Measurements from ENCODE around the gene ABCC2. TPM values are rescaled to one million over a fixed set of nuclear protein-coding genes. Genes with fewer than 3 reads are reported as not detected.
A peak's percentile ranks its signal among the peaks of the same experiment; 100 is the strongest.
"Not testable (repeated sequence)": the region's sequence is repeated elsewhere in the genome, so short reads cannot be mapped to it uniquely, and the experiment has no call there.

ABCC2 gene
- total RNA-seq, 1 donor from 2014 or later = 1.9 TPM

DNA sequence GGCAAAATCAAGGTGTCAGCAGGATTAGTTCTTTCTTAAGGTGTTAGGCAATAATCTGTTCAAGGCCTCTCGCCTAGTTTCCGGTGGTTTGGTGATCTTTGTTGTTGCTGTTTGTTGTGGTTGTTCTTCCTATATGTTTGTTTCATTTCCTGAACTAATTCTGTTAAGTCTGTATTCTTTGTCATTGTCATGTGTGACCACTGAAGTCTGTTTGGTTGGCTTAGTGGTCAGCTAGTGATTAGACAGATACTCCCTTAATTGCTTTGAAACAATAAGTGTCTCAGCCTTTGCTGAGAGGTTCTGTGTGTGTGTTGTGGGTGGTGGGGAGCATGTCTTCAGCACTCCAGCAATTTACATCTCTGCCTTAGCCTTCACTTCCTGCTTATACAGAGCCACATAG lies 46.0 kb downstream of the ABCC2 start:
- DNase-seq = no peak
- H3K36me3 ChIP-seq = no peaks in the 10 kb centered on the region
- TF ChIP-seq, protein P1, sequence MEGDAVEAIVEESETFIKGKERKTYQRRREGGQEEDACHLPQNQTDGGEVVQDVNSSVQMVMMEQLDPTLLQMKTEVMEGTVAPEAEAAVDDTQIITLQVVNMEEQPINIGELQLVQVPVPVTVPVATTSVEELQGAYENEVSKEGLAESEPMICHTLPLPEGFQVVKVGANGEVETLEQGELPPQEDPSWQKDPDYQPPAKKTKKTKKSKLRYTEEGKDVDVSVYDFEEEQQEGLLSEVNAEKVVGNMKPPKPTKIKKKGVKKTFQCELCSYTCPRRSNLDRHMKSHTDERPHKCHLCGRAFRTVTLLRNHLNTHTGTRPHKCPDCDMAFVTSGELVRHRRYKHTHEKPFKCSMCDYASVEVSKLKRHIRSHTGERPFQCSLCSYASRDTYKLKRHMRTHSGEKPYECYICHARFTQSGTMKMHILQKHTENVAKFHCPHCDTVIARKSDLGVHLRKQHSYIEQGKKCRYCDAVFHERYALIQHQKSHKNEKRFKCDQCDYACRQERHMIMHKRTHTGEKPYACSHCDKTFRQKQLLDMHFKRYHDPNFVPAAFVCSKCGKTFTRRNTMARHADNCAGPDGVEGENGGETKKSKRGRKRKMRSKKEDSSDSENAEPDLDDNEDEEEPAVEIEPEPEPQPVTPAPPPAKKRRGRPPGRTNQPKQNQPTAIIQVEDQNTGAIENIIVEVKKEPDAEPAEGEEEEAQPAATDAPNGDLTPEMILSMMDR (IDR thresholded peaks at IDR 0.05) = no peak
- ATAC-seq = no peak
- H3K27ac ChIP-seq = no peak overlapping the region
- H3K9me3 ChIP-seq = no peaks in the 10 kb centered on the region
- intact Hi-C loops (cut with DNase I) = no loop called here
- H3K27me3 ChIP-seq (ENCODE audit: low read depth) = no peaks in the 10 kb centered on the region
- H3K4me3 ChIP-seq = no peak overlapping the region
- H3K4me1 ChIP-seq = no peaks in the 10 kb centered on the region

DNA sequence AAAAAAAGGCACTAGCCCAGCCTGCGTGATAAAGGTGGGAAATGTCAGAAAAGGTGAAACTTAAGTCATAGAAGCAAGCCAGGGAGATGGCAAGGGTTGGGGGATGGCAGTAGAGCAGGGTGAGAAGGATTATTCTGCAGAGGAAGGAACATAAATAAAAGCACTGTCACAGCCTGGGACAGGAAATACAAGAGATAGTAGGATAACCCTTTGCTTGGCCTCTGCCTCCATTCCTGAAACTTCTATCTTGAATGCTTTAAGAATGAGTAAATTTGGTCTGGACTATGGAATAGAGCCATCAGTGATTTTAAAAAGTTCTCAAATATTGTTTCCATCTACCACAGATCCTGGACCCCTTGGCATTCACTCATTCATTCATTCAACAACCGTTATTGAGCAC lies 50.0 kb downstream of the ABCC2 start:
- intact Hi-C loops (cut with DNase I) = no loop called here
- TF ChIP-seq, protein P1 (IDR thresholded peaks at IDR 0.05) = no peak
- no peak for DNase-seq

DNA sequence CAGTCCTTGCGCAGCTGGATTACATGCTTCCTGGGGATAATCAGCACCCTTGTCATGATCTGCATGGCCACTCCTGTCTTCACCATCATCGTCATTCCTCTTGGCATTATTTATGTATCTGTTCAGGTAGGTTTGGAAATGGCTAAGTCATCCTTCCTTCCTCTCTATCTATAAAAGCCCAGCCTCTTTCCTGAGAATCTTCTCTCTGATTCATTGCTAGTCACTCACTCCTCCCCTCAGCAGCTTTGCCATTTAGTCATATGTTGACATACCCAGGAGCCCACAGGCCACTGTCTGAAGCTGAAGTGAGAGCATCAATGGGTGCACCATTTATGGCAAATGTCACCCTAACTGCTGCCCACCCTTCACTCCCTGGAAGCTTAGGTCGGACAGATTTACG lies 52.0 kb downstream of the ABCC2 start:
- TF ChIP-seq, protein P1 (IDR thresholded peaks at IDR 0.05) = no peak
- intact Hi-C loops (cut with DNase I) = no loop called here
- no peaks in the 10 kb centered on the region for H3K4me1 ChIP-seq
- ATAC-seq = no peak
- H3K9me3 ChIP-seq = no peaks in the 10 kb centered on the region
- DNase-seq = no peak
- H3K27ac ChIP-seq = no peak overlapping the region
- H3K27me3 ChIP-seq (ENCODE audit: low read depth) = no peaks in the 10 kb centered on the region
- H3K36me3 ChIP-seq = no peaks in the 10 kb centered on the region
- H3K4me3 ChIP-seq = no peak overlapping the region

More for the DNA sequence above, 50.0 kb downstream of the ABCC2 start:
- H3K9me3 ChIP-seq = no peaks in the 10 kb centered on the region
- H3K27ac ChIP-seq = no peak overlapping the region
- H3K4me1 ChIP-seq = no peaks in the 10 kb centered on the region
- H3K36me3 ChIP-seq = no peaks in the 10 kb centered on the region
- H3K27me3 ChIP-seq (ENCODE audit: low read depth) = no peaks in the 10 kb centered on the region
- no peak for ATAC-seq
- H3K4me3 ChIP-seq = no peak overlapping the region

DNA sequence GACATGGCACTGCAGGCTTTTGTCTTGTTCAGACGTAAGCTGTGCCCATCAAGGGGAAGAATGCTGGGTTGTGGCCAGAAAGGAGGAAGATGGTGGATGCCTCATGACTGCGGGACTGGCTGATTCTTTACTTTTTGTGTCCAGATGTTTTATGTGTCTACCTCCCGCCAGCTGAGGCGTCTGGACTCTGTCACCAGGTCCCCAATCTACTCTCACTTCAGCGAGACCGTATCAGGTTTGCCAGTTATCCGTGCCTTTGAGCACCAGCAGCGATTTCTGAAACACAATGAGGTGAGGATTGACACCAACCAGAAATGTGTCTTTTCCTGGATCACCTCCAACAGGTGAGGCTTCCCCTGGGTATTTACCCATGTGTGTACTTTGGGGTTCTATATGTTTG lies 53.5 kb downstream of the ABCC2 start:
- Histone ChIP-seq H3K4me3 (no peak overlapping the region), H3K9me3 (no peaks in the 10 kb centered on the region), H3K27ac (no peak overlapping the region), H3K27me3 (ENCODE audit: low read depth) (no peaks in the 10 kb centered on the region), H3K4me1 (no peaks in the 10 kb centered on the region), H3K36me3 (no peaks in the 10 kb centered on the region)
- TF ChIP-seq, protein P1 (IDR thresholded peaks at IDR 0.05) = no peak
- ATAC-seq (peak in 1 of 2 donors; percentile 9), DNase-seq (no peak)
- intact Hi-C loops (cut with DNase I) = no loop called here

DNA sequence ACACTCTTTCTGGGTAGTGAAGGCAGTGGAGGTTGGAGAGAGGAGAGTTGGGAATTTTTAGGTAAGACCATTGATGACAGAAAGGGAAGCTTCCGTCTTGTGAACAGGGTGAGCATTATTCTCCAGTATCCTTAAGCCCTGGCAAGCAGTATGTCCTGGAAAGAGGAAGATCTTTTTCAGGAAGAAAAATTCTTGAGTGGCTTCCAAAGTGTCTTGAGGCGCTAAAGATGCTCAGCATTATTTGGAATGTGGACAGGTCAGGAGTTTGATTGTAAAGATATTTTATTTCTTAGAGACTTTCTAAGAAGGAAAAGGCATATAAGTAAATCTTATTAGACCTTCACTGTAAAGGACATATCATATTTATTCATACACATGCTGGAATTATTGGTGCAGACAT lies 54.3 kb downstream of the ABCC2 start:
- intact Hi-C loops (cut with DNase I) = no loop called here
- H3K27me3 ChIP-seq (ENCODE audit: low read depth) = no peaks in the 10 kb centered on the region
- no peak for DNase-seq
- no peak for ATAC-seq
- H3K9me3 ChIP-seq = no peaks in the 10 kb centered on the region
- H3K36me3 ChIP-seq = no peaks in the 10 kb centered on the region
- no peaks in the 10 kb centered on the region for H3K4me1 ChIP-seq
- H3K27ac ChIP-seq = no peak overlapping the region
- no peak overlapping the region for H3K4me3 ChIP-seq
- TF ChIP-seq, protein P1 (IDR thresholded peaks at IDR 0.05) = no peak

DNA sequence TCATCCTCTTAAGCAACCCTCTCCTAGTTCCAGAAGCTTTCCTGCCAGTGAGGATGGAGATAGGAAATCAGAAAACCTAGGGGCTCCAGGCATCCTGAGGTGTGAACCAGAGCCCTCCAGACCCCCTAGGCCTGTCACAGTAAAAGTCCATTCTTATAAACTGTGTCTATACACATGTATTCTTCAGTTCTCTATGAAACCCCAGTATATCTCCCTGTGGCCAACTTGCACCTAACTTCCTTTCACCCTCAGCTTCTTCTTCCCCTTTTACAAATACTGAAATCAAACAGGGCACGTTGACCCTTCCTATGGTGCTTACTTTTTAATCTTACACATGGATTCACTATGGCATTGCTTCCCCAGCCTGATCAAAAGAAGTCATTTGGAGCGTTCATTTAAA lies 58.4 kb downstream of the ABCC2 start:
- DNase-seq; ATAC-seq; H3K4me3 ChIP-seq; H3K27me3 ChIP-seq (ENCODE audit: low read depth); H3K4me1 ChIP-seq; intact Hi-C loops (cut with DNase I); H3K9me3 ChIP-seq; H3K36me3 ChIP-seq; H3K27ac ChIP-seq: not testable (repeated sequence)
